Body of pancreas (tissue), 4 donors: ENCODE data around the gene CTSD. TPM values are rescaled to one million over a fixed set of nuclear protein-coding genes. Genes with fewer than 3 reads are reported as not detected.

ENCODE experiments used
- ATAC-seq: fragments of 150-250 bp; one replicate; pipeline ENCODE4 v1.9.1; 2016
- DNase-seq, 4 donors: peaks; one replicate each; pipeline ENCODE4 v3.0.0-alpha.2; 2019
- H3K27ac ChIP-seq, 4 donors: fragments of 200-600 bp; sonication (generic); 1 replicate in 3 of 4; 2 replicates in 1 of 4; pipeline versions ENCODE4 v1.5.1 to v1.6.1; 2016 to 2019; ENCODE audit warnings: mild to moderate bottlenecking in 1 of 4, mixed read lengths in 1 of 4, moderate library complexity in 1 of 4
- H3K27me3 ChIP-seq, 2 donors: fragments of 200-600 bp; sonication (generic); one replicate each; pipeline ENCODE4 v1.6.0; 2016; ENCODE audit warnings: mild to moderate bottlenecking in 1 of 2
- H3K36me3 ChIP-seq, 2 donors: fragments of 200-600 bp; sonication (generic); replicated peaks in 1 of 2; 2 replicates each; pipeline ENCODE4 v1.5.1; 2016; ENCODE audit warnings: low read depth in 2 of 2; ENCODE audit not compliant: insufficient read depth in 1 of 2
- H3K4me1 ChIP-seq: fragments of 200-600 bp; sonication (generic); one replicate; pipeline ENCODE4 v1.6.0; 2016
- H3K4me3 ChIP-seq, 2 donors: fragments of 200-600 bp; sonication (generic); 1 replicate in 1 of 2; 2 replicates in 1 of 2; pipeline ENCODE4 v1.5.1; 2016 to 2019
- H3K9me3 ChIP-seq, 3 donors: fragments of 200-600 bp; sonication (generic); 1 replicate in 2 of 3; 2 replicates in 1 of 3; pipeline ENCODE4 v1.5.1; 2016
- CTCF ChIP-seq, 7 experiments: fragments of 450-650 bp in 4 of 7; fragments of 200-600 bp in 3 of 7; sonication (generic) in 3 of 7; IDR thresholded peaks; one replicate each; pipeline ENCODE4 v1.5.1; 2016 to 2019; ENCODE audit warnings: antibody characterized with exemption in 7 of 7
- POLR2A ChIP-seq, 3 donors: fragments of 450-650 bp; IDR thresholded peaks; one replicate each; pipeline ENCODE4 v1.6.1; 2016; ENCODE audit warnings: antibody characterized with exemption in 3 of 3, mild to moderate bottlenecking in 2 of 3
- WGBS, 2 donors: methylation state at CpG; one replicate each; pipeline ENCODE4 v1.1.5; 2017; 5-methylcytosine and 5-hydroxymethylcytosine counted together
- intact Hi-C: fragments of 100-400 bp; cut with DNase I; formaldehyde crosslinking; loops from one replicate; pipeline ENCODE4 v1.15.1; 2023
- total RNA-seq, 2 donors: library from RNA; depleted of rRNA; stranded (reverse); fragments of >200 nt; gene quantifications; one replicate each; pipeline ENCODE4 v1.1.0, GENCODE V29; 2016

The CTSD gene
- total RNA-seq, 2 donors from 2014 or later = 214 to 255 TPM

DNA sequence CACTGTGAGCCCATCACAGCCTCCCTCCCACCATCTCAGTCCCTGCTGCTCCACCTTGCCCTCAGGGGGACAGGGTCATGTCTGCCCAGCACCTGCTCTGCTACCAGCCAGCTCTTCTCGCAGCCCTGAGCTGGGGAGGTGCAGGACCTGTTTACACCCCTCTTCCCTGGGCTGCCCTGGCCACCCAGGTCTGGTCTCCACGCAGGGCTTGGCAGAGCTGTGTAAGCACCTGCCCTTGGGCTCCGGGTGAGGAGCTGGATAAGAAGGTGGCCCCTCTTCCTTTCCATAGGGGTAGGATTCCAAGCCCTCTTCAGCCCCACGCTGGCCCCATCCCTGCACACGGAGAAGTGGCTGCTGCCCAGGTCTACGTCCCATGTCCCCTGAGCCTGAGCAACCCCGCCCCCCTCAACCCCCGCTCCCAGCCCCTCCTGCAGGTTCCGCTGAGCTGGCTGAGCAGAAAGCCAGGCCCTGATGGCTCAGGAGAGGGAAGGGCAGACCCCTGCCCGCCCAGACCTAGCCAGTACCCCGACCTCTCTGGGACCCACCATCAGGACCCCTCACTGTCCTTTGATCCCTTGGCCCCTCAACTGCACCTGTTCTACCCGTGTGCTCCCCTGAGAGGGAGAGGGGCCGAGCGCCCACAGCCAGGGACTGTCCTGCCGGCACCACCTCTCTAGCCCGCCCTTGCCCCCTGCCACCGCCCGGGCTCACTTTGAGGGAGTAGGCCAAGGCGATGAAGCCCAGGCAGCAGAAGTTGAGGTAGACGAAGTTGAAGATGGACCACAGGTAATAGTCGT lies 16.6 kb downstream of the CTSD start:
- WGBS, 2 donors = 89 to 92% methylated on average over 11 to 18 of the region's 21 CpGs
- Histone ChIP-seq H3K4me1 (peaks cover 40% of the 10 kb centered on the region), H3K27ac (no peak overlapping the region), H3K4me3 (no peak overlapping the region), H3K9me3 (no peaks in the 10 kb centered on the region), H3K27me3 (no peaks in the 10 kb centered on the region), H3K36me3 (no peaks in the 10 kb centered on the region)
- intact Hi-C loops = no loop called here
- DNase-seq = peak in 1 of 4 donors; percentile 9
- no peak for ATAC-seq
- no peak for TF ChIP-seq CTCF (IDR thresholded peaks at IDR 0.05)
- no peak for TF ChIP-seq POLR2A (IDR thresholded peaks at IDR 0.05)

GRCh38 chr11:1746511-1746931 lies 17.2 kb downstream of the CTSD start:
- H3K27me3 ChIP-seq = no peaks in the 10 kb centered on the region
- intact Hi-C loops = no loop called here
- no peaks in the 10 kb centered on the region for H3K36me3 ChIP-seq
- no peak overlapping the region for H3K4me3 ChIP-seq
- TF ChIP-seq CTCF (IDR thresholded peaks at IDR 0.05) (no peak), POLR2A (IDR thresholded peaks at IDR 0.05) (no peak)
- WGBS, 2 donors = 80 to 88% methylated on average over 10 to 22 of the region's 22 CpGs
- no peak overlapping the region for H3K27ac ChIP-seq
- no peaks in the 10 kb centered on the region for H3K9me3 ChIP-seq
- ATAC-seq (no peak), DNase-seq (peak in 1 of 4 donors; percentile 11)
- H3K4me1 ChIP-seq = peaks cover 40% of the 10 kb centered on the region

GRCh38 chr11:1745701-1746320 lies 17.9 kb downstream of the CTSD start:
- Histone ChIP-seq H3K9me3 (no peaks in the 10 kb centered on the region), H3K4me1 (peaks cover 35% of the 10 kb centered on the region), H3K4me3 (no peak overlapping the region), H3K27ac (no peak overlapping the region), H3K36me3 (no peaks in the 10 kb centered on the region), H3K27me3 (no peaks in the 10 kb centered on the region)
- WGBS, 2 donors = 81 to 82% methylated on average over 14 of the region's 14 CpGs
- intact Hi-C loops = no loop called here
- ATAC-seq (no peak), DNase-seq (peak in 1 of 4 donors; percentile 4)
- no peak for TF ChIP-seq CTCF (IDR thresholded peaks at IDR 0.05)

GRCh38 chr11:1744891-1745700 lies 18.6 kb downstream of the CTSD start:
- Histone ChIP-seq H3K36me3 (no peaks in the 10 kb centered on the region), H3K4me3 (no peak overlapping the region), H3K4me1 (peaks cover 30% of the 10 kb centered on the region), H3K27ac (no peak overlapping the region), H3K27me3 (no peaks in the 10 kb centered on the region), H3K9me3 (no peaks in the 10 kb centered on the region)
- TF ChIP-seq POLR2A (IDR thresholded peaks at IDR 0.05) (no peak), CTCF (IDR thresholded peaks at IDR 0.05) (no peak)
- no peak for ATAC-seq
- intact Hi-C loops = no loop called here
- peak in 1 of 4 donors; percentile 50 for DNase-seq
- 62 to 78% methylated on average over 7 to 18 of the region's 18 CpGs for WGBS, 2 donors
